Suprapubic skin (tissue), 4 donors: Measurements from ENCODE around the gene PPP3CB.

Experiments used
- EP300 ChIP-seq: sonication (generic); formaldehyde crosslinking; IDR thresholded peaks from one replicate; pipeline ENCODE4 v1.6.1; 2017; ENCODE audit warnings: antibody characterized with exemption
- POLR2AphosphoS5 ChIP-seq, 3 donors: sonication (generic); formaldehyde crosslinking; IDR thresholded peaks; one replicate each; pipeline ENCODE4 v1.6.1; 2017; ENCODE audit warnings: antibody characterized with exemption in 3 of 3
- TF ChIP-seq, protein P1 (sequence below), 2 donors: fragments of 200-600 bp in 1 of 2; fragments of 450-650 bp in 1 of 2; sonication (generic) in 1 of 2; IDR thresholded peaks; one replicate each; pipeline ENCODE4 v1.5.1; 2016 to 2019; ENCODE audit warnings: antibody characterized with exemption in 2 of 2, mild to moderate bottlenecking in 1 of 2, moderate library complexity in 1 of 2

DNA sequence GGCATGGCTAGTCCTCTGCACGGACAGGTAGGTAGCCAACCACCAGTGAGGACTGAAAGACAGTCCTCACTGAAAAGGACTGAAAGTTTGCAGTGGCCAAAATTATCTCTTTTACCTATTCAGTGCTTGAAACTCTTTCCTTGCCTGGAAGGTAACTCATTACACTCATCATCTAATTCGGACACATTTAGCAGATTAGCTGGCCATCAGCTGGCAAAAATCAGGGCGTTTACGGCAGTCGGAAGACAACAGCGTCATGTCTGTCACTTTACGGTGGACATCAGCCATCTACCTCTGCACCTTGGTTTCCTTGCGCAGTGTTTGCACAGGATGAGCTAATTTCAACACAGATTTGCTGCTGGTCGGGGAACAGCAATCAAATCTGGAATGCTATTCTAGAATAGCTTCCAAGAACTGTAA lies 82.7 kb downstream of the PPP3CB start:
- TF ChIP-seq POLR2AphosphoS5 (IDR thresholded peaks at IDR 0.05): no peak
- no peak for TF ChIP-seq EP300
- TF ChIP-seq, protein P1, sequence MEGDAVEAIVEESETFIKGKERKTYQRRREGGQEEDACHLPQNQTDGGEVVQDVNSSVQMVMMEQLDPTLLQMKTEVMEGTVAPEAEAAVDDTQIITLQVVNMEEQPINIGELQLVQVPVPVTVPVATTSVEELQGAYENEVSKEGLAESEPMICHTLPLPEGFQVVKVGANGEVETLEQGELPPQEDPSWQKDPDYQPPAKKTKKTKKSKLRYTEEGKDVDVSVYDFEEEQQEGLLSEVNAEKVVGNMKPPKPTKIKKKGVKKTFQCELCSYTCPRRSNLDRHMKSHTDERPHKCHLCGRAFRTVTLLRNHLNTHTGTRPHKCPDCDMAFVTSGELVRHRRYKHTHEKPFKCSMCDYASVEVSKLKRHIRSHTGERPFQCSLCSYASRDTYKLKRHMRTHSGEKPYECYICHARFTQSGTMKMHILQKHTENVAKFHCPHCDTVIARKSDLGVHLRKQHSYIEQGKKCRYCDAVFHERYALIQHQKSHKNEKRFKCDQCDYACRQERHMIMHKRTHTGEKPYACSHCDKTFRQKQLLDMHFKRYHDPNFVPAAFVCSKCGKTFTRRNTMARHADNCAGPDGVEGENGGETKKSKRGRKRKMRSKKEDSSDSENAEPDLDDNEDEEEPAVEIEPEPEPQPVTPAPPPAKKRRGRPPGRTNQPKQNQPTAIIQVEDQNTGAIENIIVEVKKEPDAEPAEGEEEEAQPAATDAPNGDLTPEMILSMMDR (IDR thresholded peaks at IDR 0.05): no peak
